GM19463 (cell line): ENCODE results near the gene NFIB.

Experiments
- ATAC-seq: cut with Tn5 transposase; IDR thresholded peaks from one replicate; pipeline ENCODE4 v1.9.1; 2021; ENCODE audit warnings: mild to moderate bottlenecking, moderate library complexity; ENCODE audit not compliant: unreplicated experiment

The NFIB gene

DNA sequence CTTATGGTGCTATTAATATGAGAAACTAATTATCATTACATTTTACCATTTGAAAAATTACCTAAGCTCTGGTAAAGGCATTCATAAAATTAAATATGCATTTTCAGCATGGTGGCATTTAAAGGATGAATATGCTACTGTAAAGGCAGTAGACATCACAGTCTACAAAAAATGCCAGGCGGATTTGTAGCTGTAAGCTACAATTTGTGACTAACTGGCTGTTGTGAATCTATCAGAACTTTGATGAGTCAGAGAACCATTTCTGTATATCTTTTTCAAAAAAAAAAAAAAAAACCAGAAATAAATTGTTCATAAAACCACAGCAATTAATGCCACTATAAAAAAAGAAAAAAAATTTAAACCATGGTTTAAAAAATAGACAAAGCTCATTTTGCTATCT, 186.3 kb downstream of the NFIB start:
- no peak for ATAC-seq

DNA sequence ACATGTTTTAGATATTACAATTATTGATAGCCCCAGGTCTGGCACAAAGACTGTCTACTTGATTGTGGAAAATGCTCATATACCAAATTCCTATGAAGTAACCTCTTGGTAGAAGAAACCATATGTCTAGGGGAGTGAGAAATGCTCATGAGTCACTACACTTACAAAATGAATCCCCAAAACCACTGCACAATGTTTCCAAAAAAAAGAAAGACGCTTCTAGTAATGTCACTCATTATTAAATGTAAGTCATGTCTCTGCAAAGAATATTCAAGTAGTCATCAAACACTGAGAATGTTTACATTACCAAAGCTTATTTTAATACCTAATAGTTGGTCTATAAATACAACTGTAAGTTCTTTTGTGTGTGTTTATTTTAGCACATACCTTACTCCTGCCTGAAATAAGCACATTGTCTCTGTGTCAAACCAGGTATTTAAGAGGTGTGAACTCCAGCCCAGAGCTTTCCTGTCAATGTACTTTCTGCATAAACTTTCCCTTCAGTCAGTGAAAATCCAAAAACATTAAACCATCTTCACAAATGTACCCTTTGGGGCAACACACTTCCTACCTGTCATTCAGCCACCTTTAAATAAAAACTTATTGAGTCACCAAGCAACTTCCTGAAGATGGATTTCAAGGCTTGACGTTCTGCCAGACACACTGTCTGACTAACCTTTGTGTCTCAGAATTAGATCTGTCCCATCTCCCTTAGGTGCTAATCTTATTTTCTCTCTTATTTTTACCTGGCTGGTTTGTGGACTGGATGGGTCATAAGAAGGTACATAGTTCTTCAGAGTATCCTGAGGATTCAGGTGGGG, 194.0 kb downstream of the NFIB start:
- no peak for ATAC-seq

DNA sequence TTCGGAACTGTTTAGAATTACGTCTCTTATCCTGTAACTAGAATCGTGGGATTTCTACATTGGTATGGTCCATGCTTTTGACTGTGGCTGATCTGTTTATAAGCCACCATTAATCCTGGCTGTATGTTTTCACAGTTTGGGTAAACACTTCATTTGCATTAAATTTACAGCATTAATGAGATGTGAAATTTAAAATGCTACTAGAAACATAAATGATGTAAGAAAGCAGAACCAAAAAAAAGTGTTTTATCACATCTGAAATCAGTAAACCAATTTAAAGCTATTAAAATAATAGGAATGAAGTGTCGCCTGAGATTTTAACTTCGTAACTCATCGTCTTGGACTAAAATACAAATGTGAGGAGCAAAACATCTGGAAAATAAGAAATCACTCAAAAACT, 201.7 kb downstream of the NFIB start:
- no peak for ATAC-seq

DNA sequence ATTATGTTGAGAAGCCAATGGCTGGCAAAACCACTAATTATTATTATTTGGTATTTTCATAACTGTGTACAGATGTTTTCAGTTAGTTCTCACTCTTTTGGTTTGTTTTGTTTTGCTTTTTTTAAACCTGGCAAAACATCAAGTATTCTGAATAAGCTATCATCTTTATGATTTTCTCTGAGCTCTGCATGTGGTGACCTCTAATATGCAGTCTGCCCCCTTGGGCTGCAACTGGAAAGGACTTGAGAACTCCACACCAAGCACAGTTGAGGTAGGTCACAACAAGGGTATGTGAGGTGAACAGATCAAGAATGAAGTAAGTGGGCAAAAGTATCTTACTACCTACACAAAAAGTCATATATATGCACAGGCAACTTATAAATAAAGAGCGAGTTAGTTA, 202.2 kb downstream of the NFIB start:
- no peak for ATAC-seq

DNA sequence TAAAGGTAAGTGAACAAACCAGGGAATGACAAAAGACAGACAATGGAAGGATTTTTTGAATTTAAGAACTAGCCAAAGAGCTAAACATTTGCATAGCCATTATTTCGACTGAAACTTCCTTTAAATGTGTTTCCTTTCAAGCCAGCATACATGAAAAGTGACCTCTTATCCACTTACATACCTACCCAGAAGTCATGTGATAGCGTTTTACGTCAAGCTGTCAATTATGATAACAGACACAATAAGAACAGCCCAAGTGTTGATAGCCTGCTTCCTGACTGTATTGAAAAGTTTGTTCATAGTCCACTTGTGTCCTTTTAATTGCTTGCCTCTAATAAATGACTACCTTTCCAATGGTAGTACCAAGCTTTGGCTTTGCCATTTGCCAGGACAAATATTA, 206.0 kb downstream of the NFIB start:
- ATAC-seq, result no peak

DNA sequence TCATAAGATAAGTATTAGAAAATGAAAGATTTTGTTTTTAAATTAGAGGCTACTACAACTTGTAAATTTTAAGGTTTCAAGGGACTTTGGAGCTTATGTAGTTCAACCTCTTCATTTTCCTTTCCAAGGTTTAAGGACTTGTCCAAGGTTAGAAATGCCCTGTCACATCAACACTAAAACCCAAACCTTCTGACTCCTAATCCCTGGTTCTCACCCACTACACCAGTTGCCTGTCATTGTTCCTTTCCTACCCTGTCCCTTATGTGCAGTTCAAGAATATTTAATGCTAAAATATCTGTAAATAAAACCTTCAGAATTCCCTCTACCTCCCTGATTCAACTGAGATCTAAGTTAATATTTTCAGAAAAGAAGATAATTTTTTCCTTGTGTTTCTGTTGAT, 206.4 kb downstream of the NFIB start:
- no peak for ATAC-seq

DNA sequence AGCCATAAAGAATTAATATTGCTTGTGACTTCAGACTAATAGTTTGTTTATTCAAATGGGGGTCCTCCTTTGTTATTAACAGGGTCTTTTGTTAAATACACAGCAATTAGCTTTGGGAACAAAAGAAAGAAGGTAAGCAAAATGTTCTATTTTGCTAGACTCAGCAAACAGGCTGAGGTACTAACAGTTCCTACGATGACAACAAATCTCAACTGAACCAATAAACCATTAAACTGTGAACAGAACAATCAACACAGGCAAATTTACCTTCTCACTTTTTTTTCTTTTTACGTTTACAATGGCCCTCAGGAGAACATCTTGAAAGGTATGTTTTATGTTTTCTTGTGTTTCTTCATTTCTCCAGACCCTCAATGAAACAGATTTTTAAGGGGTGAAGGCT, 207.2 kb downstream of the NFIB start:
- no peak for ATAC-seq

DNA sequence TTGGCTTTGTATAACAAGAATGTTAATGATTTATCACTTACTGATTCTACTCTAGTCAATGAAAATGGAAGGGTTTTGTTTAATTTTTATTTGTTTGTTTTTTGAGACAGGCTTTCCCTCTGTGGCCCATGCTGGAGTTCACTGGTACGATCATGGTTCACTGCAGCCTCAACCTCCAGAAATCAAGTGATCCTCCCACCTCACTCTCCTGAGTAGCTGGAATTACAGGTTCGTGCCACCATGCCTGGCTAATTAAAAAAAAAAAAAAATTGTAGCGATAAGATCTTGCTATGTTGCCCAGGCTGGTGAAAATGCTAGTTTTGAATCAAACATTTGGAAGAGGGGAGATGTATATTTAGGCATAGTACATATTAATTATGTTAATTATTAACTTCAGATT, 209.4 kb downstream of the NFIB start:
- ATAC-seq, result no peak

DNA sequence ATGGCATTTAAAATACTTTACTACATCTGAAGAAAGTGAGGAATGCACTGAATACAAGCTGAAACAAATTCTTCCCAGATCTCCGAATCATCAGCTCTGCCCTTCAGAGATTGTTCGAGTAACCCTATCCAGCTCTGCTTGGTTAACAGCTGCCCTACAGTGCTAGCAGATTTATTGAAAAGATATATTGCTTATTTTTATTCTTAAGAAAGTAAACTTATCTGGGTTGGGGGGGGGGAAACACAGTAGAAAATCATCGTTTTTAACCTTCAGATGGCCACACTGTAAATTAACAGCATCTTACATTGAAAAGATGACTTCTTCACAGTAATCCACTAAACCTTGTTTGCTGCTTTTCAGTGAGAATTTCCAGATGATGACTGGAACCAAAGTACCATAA, 210.8 kb downstream of the NFIB start:
- ATAC-seq, result no peak

DNA sequence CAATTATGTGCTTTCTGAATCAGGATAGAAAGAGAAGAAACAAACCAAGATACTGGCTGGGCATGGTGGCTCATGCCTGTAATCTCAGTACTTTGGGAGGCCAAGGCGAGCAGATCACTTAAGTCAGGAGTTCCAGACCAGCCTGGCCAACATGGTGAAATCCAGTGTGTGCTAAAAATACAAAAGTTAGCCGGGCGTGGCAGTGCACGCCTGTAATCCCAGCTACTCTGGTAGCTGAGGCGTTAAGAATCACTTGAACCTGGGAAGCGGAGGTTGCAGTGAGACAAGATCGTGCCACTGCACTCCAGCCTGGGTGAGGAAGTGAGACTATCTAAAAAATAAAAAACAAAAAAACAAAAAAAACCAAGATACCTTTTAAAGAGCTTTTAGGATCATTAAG, 214.2 kb downstream of the NFIB start:
- no peak for ATAC-seq

DNA sequence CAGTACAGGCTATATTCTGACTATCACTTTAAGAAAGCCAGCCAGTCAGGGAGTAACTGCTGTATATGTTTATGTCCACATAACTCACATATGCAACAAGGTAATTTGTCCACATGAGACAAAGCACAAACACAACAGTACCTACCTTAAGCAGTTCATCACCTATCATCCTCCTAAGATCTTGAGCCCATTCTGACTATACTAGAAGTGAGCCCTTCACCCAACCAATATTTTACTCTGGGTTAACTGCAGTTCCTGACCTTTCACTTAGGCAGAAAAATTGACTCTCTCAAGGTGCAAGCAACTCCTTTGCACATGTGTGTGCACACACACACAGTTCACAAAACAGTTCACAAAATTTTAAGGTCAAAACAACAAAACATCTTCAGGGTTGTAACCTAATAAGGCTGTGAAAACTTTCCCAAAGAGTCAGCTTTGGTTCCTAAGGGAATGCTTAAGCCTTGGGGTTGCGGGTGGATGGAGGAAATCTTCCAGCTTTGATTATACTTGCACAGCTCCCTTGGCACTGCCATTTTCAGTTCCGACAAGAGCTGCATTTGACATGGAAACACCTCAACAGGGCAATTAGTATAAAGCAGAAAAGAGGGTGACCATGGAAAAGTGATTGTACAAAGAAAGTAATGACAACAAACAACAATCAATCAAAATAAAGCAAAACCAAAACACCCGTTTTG, 215.3 kb downstream of the NFIB start:
- no peak for ATAC-seq

DNA sequence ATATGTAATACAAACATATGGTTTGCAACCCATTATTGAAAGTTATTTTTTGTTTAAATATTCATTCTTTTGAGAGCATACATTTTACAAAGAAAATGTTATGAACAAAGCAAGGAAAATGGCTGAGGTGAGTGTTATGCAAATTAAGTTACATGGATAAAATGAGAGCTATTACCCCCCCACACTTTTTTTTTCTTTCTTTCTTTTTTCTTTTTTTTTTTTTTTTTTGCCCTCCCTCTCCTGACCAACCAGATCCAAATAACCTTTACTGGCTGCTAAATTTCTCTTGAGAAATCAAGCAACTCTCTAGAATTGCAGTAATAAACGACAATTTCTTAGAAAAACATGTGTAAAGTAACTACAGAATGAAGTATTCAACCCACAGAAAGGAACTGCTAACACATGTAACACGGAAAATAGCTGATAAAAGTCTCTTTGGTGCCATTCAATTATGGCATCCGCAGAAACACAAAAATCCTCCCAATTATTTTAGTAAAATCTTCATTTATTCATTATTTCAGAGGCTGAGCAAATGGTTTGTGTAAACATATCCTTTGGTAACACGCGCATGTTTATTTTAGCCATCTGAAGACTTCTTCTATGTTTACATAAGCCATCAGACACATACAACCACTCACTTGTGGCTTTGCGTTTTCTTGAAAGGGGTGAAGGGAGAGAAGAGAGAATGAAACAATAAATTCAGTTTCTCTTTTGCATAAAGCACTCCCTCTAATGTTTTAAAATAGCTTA, 216.1 kb downstream of the NFIB start:
- no peak for ATAC-seq

DNA sequence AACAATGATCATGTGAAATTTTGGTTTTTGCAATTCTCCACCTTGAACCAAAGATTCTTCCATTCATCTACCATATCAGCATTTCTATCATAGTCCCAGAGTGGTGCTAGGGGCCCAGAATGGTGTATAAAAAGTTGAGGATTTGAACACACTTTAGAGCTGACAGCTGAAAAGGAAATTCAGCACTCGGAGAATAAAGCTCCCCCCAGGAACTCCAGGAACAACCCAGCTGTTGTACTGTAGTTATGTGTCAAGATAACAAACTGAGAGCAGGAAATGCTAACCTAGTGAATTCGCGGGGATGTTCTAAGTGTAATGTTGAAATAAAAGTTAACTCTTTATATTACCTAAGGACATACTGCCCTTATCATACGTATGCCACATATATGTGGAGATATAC, 216.7 kb downstream of the NFIB start:
- ATAC-seq, result no peak

DNA sequence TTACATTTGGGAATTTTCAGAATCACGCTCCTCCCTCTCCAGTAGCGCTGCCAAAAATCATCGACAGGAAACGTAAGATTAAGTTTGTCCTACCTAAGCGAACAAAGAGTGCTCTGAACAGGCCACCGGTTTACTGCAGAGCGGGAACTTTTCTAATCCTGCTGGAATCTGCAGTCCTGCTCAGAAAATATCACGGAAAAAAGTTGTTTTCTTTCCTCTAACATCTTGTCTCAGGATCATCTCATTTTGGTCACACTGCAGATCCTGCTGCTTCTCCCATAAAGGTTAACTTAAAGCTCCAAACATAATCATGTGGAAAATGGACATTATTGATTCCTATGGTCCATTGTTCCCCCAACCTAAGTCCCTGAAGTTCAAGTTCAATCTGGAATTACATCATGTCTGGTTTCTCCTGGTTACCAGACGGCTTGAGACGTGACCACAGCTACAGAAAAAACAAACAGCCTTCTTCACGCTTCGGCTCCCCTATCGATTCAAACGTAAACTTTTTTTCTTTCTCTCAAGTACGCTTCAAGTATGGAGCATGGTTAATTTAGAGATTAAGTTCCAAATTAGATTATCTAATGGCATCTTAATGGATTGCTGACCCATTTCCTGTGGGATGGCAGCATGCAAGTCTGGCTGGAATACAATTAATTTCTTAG, 217.6 kb downstream of the NFIB start:
- no peak for ATAC-seq

DNA sequence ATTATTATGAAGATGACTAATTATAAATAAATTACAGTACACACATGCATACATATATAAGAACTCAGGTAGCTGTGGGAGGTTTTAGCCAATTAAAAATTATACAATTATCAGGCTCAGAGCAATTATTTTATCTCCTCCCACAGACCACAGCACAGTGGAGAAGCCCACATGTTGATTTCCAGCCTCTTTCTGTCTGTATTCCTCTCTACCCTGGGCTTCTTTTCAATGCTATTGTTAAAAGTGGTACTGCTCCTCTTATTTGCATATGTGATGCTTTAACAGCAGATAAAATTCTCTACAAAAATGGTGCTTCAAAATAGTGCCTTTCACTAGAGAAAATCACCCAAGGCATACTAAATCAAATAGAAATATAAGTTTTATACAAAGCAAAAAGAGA, 218.7 kb downstream of the NFIB start:
- ATAC-seq, result no peak

DNA sequence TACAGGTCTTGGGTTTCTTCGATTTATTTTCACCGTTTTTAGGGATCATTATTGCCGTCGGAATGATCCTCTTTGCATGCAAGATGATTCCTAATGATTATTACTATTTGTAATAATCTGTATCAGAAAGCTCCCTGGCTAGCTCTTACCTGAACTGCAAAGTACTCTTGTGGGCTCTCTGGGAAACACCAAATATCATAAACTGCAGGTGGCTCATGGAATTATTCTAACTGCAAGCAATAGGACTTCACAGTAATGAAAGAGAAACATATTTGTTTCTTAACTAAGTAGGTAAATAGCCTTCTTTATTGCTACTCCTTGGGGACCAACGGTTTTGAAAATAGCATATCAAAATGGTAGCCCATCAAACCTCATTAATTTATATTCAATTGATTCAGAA, 219.4 kb downstream of the NFIB start:
- no peak for ATAC-seq

DNA sequence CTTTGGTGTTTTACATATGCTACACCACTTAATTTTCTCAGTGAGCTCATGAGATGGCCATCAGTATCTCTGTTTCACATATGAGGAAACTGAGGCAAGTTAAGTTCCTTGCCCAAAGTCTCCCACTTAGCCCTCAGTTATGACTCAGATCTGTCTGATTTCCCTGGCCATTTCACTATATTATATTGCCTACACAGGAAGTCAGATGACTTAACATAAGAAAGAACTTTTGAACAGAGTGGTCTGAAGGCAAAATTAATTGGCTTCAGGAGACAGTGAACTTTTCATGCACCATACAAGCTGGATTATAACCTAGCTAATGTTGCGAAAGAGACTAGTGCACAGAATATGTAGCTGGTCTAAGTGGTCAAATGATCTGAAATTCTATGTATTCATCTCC, 221.6 kb downstream of the NFIB start:
- ATAC-seq, result no peak

DNA sequence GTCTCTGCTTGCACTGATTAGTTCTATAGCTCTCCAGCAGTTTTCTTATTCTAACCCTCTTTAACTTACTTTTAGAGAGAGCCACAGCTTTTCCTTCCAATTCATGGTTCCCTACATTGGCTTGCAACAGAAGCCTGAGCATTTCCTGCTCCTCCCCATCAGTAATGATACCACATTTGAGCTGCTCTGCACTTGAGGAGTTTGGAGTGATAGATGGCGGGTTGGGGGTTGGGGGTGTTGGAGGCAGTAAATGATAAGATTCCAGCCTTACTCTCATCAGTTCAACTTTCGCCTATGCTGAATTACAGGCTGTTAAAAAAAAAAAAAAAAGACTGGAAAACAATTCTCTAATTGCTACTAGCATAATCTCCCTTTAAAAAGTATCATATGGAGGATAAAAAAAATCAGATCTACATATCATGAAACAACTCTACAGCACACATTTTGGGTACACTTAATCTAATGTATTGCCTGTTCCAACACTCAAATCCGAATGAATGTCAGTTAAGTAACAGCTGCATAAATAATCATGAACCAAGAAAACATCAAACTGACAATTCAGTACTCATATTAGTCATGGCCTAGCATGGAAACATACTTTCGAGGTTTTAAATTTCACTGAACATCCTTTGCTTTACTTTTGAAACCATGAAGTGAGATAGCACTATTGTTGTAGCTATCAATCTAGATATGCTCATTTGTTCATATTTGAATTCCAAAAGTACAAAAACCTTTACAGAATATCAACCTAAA, 224.7 kb downstream of the NFIB start:
- ATAC-seq, result peak; percentile 82

DNA sequence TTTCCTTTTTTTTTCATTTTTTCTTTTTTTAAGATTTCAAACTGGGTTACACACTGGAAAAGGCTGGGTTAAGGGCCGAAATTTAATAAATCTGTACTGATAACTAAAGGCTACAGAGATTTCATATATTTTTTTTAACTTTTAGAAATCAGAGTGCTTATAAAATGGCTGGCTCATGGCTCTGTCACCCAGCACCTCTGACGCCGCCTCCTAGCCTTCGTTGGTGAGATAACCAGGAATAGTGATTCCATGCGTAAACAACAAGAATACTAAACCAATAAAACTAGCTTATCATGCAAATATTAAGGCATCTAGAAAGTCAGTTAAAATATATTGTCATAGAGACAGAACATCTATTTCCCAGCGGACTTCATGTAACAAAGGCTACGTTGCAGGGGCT, 226.4 kb downstream of the NFIB start:
- ATAC-seq, result no peak

DNA sequence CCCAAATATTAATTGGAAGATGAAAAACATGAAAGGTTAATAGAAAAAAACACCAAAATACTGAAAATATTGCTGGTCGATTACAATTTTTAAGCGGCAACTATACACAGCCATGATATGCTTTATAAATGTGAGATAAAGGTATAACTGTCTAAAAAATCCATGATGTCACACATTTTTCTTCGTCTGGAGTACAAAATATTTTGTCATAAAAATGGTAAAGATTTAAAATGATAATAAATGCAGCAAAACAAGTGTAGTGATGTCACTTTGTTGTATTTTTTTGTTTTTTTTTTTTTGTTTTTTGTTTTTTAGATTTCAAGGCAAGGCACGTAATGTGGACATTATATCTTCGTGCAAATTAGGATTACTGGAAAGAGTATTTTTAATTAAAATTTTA, 227.4 kb downstream of the NFIB start:
- no peak for ATAC-seq

DNA sequence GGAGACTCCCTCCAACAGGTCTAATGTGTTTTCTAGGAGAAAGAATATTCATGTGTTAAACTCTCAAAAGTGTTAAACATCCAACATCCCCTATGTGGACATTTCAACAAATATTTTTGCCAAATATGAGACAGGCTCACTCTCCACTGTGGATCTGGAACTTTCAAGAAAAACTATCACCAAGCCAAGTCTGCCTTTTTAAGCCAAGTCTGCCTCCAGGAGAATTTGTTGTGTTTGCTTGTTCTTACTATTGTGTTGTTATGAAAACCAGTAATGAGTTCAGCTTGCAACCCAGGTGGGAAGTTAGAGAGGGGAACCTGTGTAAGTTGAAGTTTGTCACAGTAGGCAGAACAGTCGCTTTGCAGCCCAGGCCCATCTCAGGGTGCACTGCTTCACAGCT, 228.1 kb downstream of the NFIB start:
- no peak for ATAC-seq
